RWPE2 (cell line): ENCODE data around the gene MLKL.
A peak's percentile ranks its signal among the peaks of the same experiment; 100 is the strongest.

Experiments
- ATAC-seq: fragments of 200-7000 bp; cut with Tn5 transposase; 3 replicates; pipeline ENCODE4 v1.9.1; 2021; ENCODE audit warnings: low read depth
- DNase-seq: peaks from one replicate; pipeline ENCODE4 v3.0.0-alpha.2; 2020; ENCODE audit warnings: low spot score
- H3K27ac ChIP-seq: fragments of 450-650 bp; 2 replicates; pipeline ENCODE4 v1.5.1; 2017; ENCODE audit warnings: mild to moderate bottlenecking; ENCODE audit not compliant: poor library complexity, severe bottlenecking
- H3K27me3 ChIP-seq: fragments of 250-450 bp; sonication (Bioruptor Pico); 2 replicates; pipeline ENCODE4 v1.5.1; 2021; ENCODE audit warnings: mild to moderate bottlenecking, moderate library complexity; ENCODE audit not compliant: insufficient read depth, poor library complexity, severe bottlenecking
- H3K36me3 ChIP-seq: fragments of 250-450 bp; sonication (Bioruptor Pico); 2 replicates; pipeline ENCODE4 v1.5.1; 2020; ENCODE audit warnings: low read depth, mild to moderate bottlenecking, moderate library complexity
- H3K4me1 ChIP-seq: fragments of 250-450 bp; sonication (Bioruptor Pico); 2 replicates; pipeline ENCODE4 v1.5.1; 2021; ENCODE audit warnings: mild to moderate bottlenecking, moderate library complexity; ENCODE audit not compliant: insufficient read depth, poor library complexity, severe bottlenecking
- H3K4me3 ChIP-seq: fragments of 250-450 bp; sonication (Bioruptor Pico); 2 replicates; pipeline ENCODE4 v1.5.1; 2021; ENCODE audit warnings: mild to moderate bottlenecking, moderate library complexity; ENCODE audit not compliant: severe bottlenecking
- H3K9me3 ChIP-seq: fragments of 250-450 bp; sonication (Bioruptor Pico); 2 replicates; pipeline ENCODE4 v1.5.1; 2021; ENCODE audit warnings: mild to moderate bottlenecking, moderate library complexity; ENCODE audit not compliant: severe bottlenecking
- CTCF ChIP-seq: fragments of 450-650 bp; IDR thresholded peaks from one replicate; pipeline ENCODE4 v1.5.1; 2017; ENCODE audit warnings: mild to moderate bottlenecking, moderate library complexity; ENCODE audit not compliant: poor library complexity, severe bottlenecking

Gene MLKL

GRCh38 chr16:74652249-74652648 lies 48.4 kb downstream of the MLKL start:
- Histone ChIP-seq H3K4me3 (no peak overlapping the region), H3K27ac (peak overlapping the region; percentile 3), H3K27me3 (no peaks in the 10 kb centered on the region), H3K36me3 (peaks cover 91% of the 10 kb centered on the region), H3K4me1 (peaks cover 3% of the 10 kb centered on the region), H3K9me3 (no peaks in the 10 kb centered on the region)
- TF ChIP-seq CTCF: no peak
- DNase-seq: no peak
- ATAC-seq: no peak

GRCh38 chr16:74651841-74652240 lies 48.8 kb downstream of the MLKL start:
- TF ChIP-seq CTCF: no peak
- Histone ChIP-seq H3K27me3 (no peaks in the 10 kb centered on the region), H3K4me1 (peaks cover 3% of the 10 kb centered on the region), H3K9me3 (no peaks in the 10 kb centered on the region), H3K4me3 (no peak overlapping the region), H3K36me3 (peaks cover 91% of the 10 kb centered on the region), H3K27ac (peak overlapping the region; percentile 3)
- no peak for DNase-seq
- peak; percentile 90 for ATAC-seq

GRCh38 chr16:74650966-74651567 lies 49.6 kb downstream of the MLKL start:
- ATAC-seq (no peak), DNase-seq (no peak)
- Histone ChIP-seq H3K4me3 (no peak overlapping the region), H3K36me3 (peaks cover 93% of the 10 kb centered on the region), H3K27ac (no peak overlapping the region), H3K9me3 (no peaks in the 10 kb centered on the region), H3K27me3 (no peaks in the 10 kb centered on the region), H3K4me1 (peaks cover 3% of the 10 kb centered on the region)
- peak; percentile 70 for TF ChIP-seq CTCF

- no peaks in the 10 kb centered on the region for H3K9me3 ChIP-seq
- DNase-seq: no peak
- no peak for ATAC-seq
- no peak overlapping the region for H3K4me3 ChIP-seq
- H3K27ac ChIP-seq: no peak overlapping the region
- no peak for TF ChIP-seq CTCF
- H3K27me3 ChIP-seq: no peaks in the 10 kb centered on the region
- H3K36me3 ChIP-seq: peaks cover 97% of the 10 kb centered on the region
- peaks cover 3% of the 10 kb centered on the region for H3K4me1 ChIP-seq
Measured at GRCh38 chr16:74649839-74650504, 50.7 kb downstream of the MLKL start.

- Histone ChIP-seq H3K4me3 (no peak overlapping the region), H3K9me3 (no peaks in the 10 kb centered on the region), H3K27me3 (no peaks in the 10 kb centered on the region), H3K36me3 (peaks cover 97% of the 10 kb centered on the region), H3K27ac (no peak overlapping the region), H3K4me1 (no peaks in the 10 kb centered on the region)
- DNase-seq: no peak
- no peak for ATAC-seq
- TF ChIP-seq CTCF: no peak
Measured at GRCh38 chr16:74641969-74642368, 58.7 kb downstream of the MLKL start.
